Activated T-cell treated with anti-CD3 and anti-CD28 coated beads, Interleukin-2, amount 50 U/mL, for 72 hours (primary cell): ENCODE results near the gene CD300LB. TPM values are rescaled to one million over a fixed set of nuclear protein-coding genes. Genes with fewer than 3 reads are reported as not detected.
"Not testable (repeated sequence)": the region's sequence is repeated elsewhere in the genome, so short reads cannot be mapped to it uniquely, and the experiment has no call there.

Experiments used
- ATAC-seq, 2 donors: fragments of 150-1000 bp; cut with Tn5 transposase; replicated peaks in 1 of 2; 2 replicates each; pipeline ENCODE4 v1.10.0; 2021; ENCODE audit warnings: moderate library complexity in 2 of 2, mild to moderate bottlenecking in 1 of 2
- DNase-seq, 2 donors: peaks; one replicate each; pipeline ENCODE4 v3.0.0; 2021 to 2022; ENCODE audit warnings: mixed read lengths in 1 of 2
- H3K27ac Mint-ChIP-seq: one replicate; pipeline ENCODE4 v1.8.0; 2022; ENCODE audit warnings: mild to moderate bottlenecking, moderate library complexity, mixed read lengths
- H3K27me3 Mint-ChIP-seq: one replicate; pipeline ENCODE4 v1.8.0; 2022; ENCODE audit warnings: low read depth, mixed read lengths
- H3K36me3 Mint-ChIP-seq, 2 donors: one replicate each; pipeline ENCODE4 v1.8.0; 2022; ENCODE audit warnings: mixed read lengths in 2 of 2, mild to moderate bottlenecking in 1 of 2; ENCODE audit not compliant: insufficient read depth in 2 of 2
- H3K4me1 Mint-ChIP-seq: one replicate; pipeline ENCODE4 v1.8.0; 2022; ENCODE audit warnings: low read depth, mixed read lengths
- H3K4me3 Mint-ChIP-seq, 2 donors: one replicate each; pipeline ENCODE4 v1.8.0; 2022; ENCODE audit warnings: mild to moderate bottlenecking in 2 of 2, mixed read lengths in 2 of 2, moderate library complexity in 2 of 2
- H3K9me3 Mint-ChIP-seq, 2 donors: one replicate each; pipeline ENCODE4 v1.8.0; 2022; ENCODE audit warnings: mixed read lengths in 2 of 2
- total RNA-seq, 2 donors: library from RNA; stranded (reverse); gene quantifications; one replicate each; pipeline ENCODE4 v1.2.3, GENCODE V29; 2022

Gene CD300LB
- total RNA-seq, 2 donors from 2014 or later, result not detected

DNA sequence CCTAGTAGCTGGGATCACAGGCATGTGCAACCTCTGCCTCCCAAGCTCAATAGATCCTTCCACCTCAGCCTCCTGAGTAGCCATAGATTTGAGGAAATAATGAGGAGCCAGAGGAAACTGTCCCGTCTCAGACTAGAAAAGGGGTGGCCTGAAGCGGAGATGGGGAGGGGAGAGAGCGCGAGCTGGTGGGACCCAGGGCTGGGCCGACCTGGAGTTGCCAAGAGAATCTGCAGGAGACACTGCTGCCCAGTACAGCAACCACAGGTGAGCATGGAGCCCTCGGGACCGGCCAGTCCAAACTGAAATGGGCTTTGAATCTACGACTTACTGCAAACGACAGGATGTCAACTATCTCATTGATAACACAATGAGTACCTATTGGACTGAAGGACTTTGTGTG lies 40.6 kb downstream of the CD300LB start:
- Mint-ChIP-seq H3K36me3 (peaks cover 0 to 3% of the 10 kb centered on the region in 2 donors), H3K4me1 (no peaks in the 10 kb centered on the region), H3K27ac (no peak overlapping the region), H3K4me3 (no peak overlapping the region), H3K9me3 (peaks cover 0 to 4% of the 10 kb centered on the region in 2 donors), H3K27me3 (no peaks in the 10 kb centered on the region)
- DNase-seq, result no peak
- no peak for ATAC-seq

- H3K27ac Mint-ChIP-seq, H3K9me3 Mint-ChIP-seq, H3K36me3 Mint-ChIP-seq, DNase-seq, H3K4me3 Mint-ChIP-seq, H3K27me3 Mint-ChIP-seq, H3K4me1 Mint-ChIP-seq, ATAC-seq: not testable (repeated sequence)
Measured at GRCh38 chr17:74488276-74488675, 43.0 kb downstream of the CD300LB start.

- H3K4me3 Mint-ChIP-seq, result no peak overlapping the region
- H3K9me3 Mint-ChIP-seq, result peaks cover 0 to 4% of the 10 kb centered on the region in 2 donors
- H3K4me1 Mint-ChIP-seq, result peaks cover 6% of the 10 kb centered on the region
- H3K27me3 Mint-ChIP-seq, result no peaks in the 10 kb centered on the region
- DNase-seq (no peak), ATAC-seq (no peak)
- peaks cover 0 to 3% of the 10 kb centered on the region in 2 donors for H3K36me3 Mint-ChIP-seq
- no peak overlapping the region for H3K27ac Mint-ChIP-seq
Measured at GRCh38 chr17:74485841-74486240, 45.4 kb downstream of the CD300LB start.

DNA sequence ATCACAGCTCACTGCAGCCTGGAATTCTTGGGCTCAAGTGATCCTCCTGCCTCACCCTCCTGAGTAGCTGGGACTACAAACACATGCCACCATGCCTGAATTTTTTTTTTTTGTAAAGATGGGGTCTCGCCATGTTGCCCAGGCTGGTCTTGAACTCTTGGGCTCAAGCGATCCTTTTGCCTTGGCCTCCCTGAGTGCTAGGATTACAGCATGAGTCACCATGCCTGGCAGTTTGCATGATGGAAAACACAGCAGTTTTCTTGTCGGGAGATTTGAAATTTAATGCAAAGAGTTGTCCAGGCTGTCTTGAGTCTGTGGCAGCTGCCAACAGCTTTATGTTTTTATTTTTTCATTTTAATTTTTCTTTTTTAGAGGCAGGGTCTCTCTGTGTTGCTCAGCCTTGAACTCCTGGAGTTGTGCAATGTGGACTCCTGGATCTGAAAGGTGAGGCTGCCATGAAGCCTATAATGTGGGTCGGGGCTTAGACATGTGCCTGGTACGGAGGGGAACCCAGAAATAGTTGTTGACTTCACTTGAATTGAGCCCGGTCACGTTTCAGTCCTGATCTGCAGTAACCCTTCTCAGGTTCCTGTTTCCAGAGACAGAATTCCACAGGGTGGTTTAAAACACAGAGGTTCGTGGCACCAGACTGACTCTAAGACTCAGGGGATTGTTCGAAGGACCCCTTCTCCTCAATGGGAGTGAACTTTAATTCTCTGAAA lies 46.1 kb downstream of the CD300LB start:
- peaks cover 0 to 4% of the 10 kb centered on the region in 2 donors for H3K9me3 Mint-ChIP-seq
- H3K4me1 Mint-ChIP-seq, result peaks cover 9% of the 10 kb centered on the region
- H3K27ac Mint-ChIP-seq, result no peak overlapping the region
- ATAC-seq (no peak), DNase-seq (no peak)
- H3K27me3 Mint-ChIP-seq, result no peaks in the 10 kb centered on the region
- no peak overlapping the region for H3K4me3 Mint-ChIP-seq
- H3K36me3 Mint-ChIP-seq, result peaks cover 0 to 3% of the 10 kb centered on the region in 2 donors

- no peak overlapping the region for H3K27ac Mint-ChIP-seq
- peaks cover 0 to 1% of the 10 kb centered on the region in 2 donors for H3K36me3 Mint-ChIP-seq
- H3K4me1 Mint-ChIP-seq, result peaks cover 20% of the 10 kb centered on the region
- no peak for DNase-seq
- H3K27me3 Mint-ChIP-seq, result no peaks in the 10 kb centered on the region
- H3K4me3 Mint-ChIP-seq, result no peak overlapping the region
- no peak for ATAC-seq
- peaks cover 0 to 1% of the 10 kb centered on the region in 2 donors for H3K9me3 Mint-ChIP-seq
Measured at GRCh38 chr17:74484066-74484465, 47.2 kb downstream of the CD300LB start.

- Mint-ChIP-seq H3K36me3 (peaks cover 0 to 4% of the 10 kb centered on the region in 2 donors), H3K27ac (no peak overlapping the region)
Measured at GRCh38 chr17:74481621-74482020, 49.7 kb downstream of the CD300LB start.

DNA sequence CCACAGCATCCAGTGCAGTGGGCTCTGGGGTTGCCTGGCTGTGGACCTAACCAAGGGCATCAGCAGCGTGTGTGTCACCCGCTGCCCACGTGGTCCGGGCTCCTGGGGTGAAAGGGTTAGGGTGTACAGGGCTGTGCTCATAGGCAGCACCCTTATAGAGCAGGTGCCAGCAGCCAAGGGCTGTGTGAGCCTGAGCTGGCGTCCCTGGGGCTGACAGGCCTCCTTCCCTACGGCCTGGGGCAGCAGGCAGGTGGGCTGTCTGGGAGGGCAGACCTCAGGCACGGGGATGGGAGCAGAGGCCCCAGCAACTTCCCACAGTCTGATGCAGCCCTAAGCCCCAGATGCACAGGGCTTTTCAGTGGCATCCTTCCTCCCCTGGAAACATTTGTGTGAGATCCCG lies 51.0 kb downstream of the CD300LB start:
- Mint-ChIP-seq H3K27me3 (no peaks in the 10 kb centered on the region), H3K9me3 (peaks cover 7 to 11% of the 10 kb centered on the region in 2 donors), H3K36me3 (peaks cover 5 to 10% of the 10 kb centered on the region in 2 donors), H3K4me1 (peaks cover 35% of the 10 kb centered on the region), H3K4me3 (peak overlapping the region in 1 of 2 donors; percentile 52), H3K27ac (no peak overlapping the region)
- DNase-seq (no peak), ATAC-seq (no peak)

More at GRCh38 chr17:74481621-74482020, 49.7 kb downstream of the CD300LB start:
- no peaks in the 10 kb centered on the region for H3K27me3 Mint-ChIP-seq
- peaks cover 35% of the 10 kb centered on the region for H3K4me1 Mint-ChIP-seq
- ATAC-seq (no peak), DNase-seq (no peak)
- H3K4me3 Mint-ChIP-seq, result no peak overlapping the region
- peaks cover 2 to 4% of the 10 kb centered on the region in 2 donors for H3K9me3 Mint-ChIP-seq

- Mint-ChIP-seq H3K4me3 (peak overlapping the region; percentile 45 to 74), H3K4me1 (peaks cover 50% of the 10 kb centered on the region), H3K36me3 (peaks cover 11 to 19% of the 10 kb centered on the region in 2 donors), H3K27ac (peak overlapping the region; percentile 80), H3K27me3 (no peaks in the 10 kb centered on the region), H3K9me3 (peaks cover 9 to 14% of the 10 kb centered on the region in 2 donors)
- ATAC-seq (peak; percentile 83 to 84), DNase-seq (peak; percentile 36 to 43)
Measured at GRCh38 chr17:74478420-74479100, 52.7 kb downstream of the CD300LB start.

GRCh38 chr17:74477411-74477810 lies 53.9 kb downstream of the CD300LB start:
- Mint-ChIP-seq H3K4me1 (peaks cover 53% of the 10 kb centered on the region), H3K27ac (no peak overlapping the region), H3K9me3 (peaks cover 9 to 14% of the 10 kb centered on the region in 2 donors), H3K4me3 (no peak overlapping the region), H3K27me3 (no peaks in the 10 kb centered on the region), H3K36me3 (peaks cover 11 to 20% of the 10 kb centered on the region in 2 donors)
- ATAC-seq (no peak), DNase-seq (no peak)

DNA sequence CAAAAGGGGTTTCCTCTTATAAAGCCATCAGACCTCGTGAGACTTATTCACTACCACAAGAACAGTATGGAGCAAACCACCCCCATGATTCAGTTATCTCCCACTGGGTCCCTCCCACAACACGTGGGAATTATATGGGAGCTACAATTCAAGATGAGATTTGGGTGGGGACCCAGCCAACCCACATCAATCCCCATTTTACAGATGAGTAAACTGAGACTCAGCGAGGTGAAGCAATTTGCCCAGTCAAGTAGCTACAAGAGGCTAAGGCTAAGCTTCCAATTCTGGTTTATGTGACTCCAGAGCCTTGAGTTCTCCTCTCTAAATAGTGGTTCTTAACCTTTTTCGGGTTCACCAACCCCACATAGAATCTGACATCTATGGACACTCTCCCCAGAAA lies 56.1 kb downstream of the CD300LB start:
- no peak overlapping the region for H3K4me3 Mint-ChIP-seq
- H3K4me1 Mint-ChIP-seq, result peaks cover 55% of the 10 kb centered on the region
- peaks cover 9 to 14% of the 10 kb centered on the region in 2 donors for H3K9me3 Mint-ChIP-seq
- peaks cover 11 to 20% of the 10 kb centered on the region in 2 donors for H3K36me3 Mint-ChIP-seq
- H3K27ac Mint-ChIP-seq, result no peak overlapping the region
- DNase-seq (no peak), ATAC-seq (no peak)
- no peaks in the 10 kb centered on the region for H3K27me3 Mint-ChIP-seq

DNA sequence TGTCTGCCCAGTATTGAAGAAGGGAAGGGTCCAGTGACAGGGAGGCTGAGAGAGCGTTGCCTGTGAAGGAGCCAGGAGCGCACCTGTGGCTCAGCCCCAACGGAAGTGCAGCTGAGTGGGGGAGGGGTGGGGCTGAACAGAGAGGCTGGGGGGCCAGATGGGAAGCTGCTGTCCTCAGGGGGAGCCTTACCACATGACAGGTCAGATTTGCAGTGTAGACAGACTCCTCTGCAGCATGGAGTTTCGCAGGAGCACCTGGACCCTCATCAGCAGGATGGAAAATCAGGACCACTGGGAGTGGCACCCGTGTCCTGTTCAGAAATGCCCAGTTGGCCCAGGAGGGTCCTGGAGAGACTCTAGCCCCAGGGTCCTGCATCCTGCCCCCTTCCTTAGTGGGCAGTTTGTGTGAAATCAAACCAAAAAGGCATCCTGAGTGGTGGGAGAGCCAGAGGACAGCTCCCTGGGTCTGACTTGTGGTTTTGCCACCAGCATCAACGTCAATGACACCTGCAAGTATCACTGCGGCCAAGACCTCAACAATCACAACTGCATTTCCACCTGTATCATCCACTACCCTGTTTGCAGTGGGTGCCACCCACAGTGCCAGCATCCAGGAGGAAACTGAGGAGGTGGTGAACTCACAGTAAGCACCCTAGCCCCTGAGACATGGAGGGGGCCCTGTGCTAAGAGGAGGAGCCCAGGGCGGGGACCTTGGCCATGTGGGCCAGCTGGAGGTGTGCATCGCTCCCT lies 57.1 kb downstream of the CD300LB start:
- no peak for DNase-seq
- H3K4me1 Mint-ChIP-seq, result peaks cover 45% of the 10 kb centered on the region

DNA sequence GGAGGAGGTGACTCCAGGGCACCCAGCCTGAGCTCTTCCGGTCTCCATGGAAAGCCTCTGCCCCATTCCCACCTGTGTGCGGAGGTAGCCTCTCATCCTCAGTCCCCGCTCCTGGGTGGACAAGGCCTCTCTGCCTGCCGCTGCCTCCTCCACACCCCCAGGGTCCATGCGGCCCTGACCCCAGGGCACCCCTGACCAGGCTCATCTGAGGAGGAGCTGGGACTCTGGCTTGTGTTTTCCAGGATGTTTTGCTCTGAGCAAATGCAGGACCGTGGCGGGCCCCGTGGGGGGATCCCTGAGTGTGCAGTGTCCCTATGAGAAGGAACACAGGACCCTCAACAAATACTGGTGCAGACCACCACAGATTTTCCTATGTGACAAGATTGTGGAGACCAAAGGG lies 58.0 kb downstream of the CD300LB start:
- H3K9me3 Mint-ChIP-seq, result peaks cover 9 to 14% of the 10 kb centered on the region in 2 donors
- peak overlapping the region; percentile 77 for H3K27ac Mint-ChIP-seq
- H3K27me3 Mint-ChIP-seq, result no peaks in the 10 kb centered on the region
- H3K36me3 Mint-ChIP-seq, result peaks cover 11 to 20% of the 10 kb centered on the region in 2 donors
- DNase-seq (no peak), ATAC-seq (no peak)
- H3K4me3 Mint-ChIP-seq, result no peak overlapping the region
- peaks cover 36% of the 10 kb centered on the region for H3K4me1 Mint-ChIP-seq

More for the DNA sequence above, 57.1 kb downstream of the CD300LB start:
- Mint-ChIP-seq H3K27me3 (no peaks in the 10 kb centered on the region), H3K36me3 (peaks cover 11 to 20% of the 10 kb centered on the region in 2 donors), H3K27ac (peak overlapping the region; percentile 77), H3K4me3 (peak overlapping the region in 1 of 2 donors; percentile 68), H3K9me3 (peaks cover 9 to 14% of the 10 kb centered on the region in 2 donors)
- ATAC-seq, result peak in 1 of 2 donors; percentile 21

- H3K4me1 Mint-ChIP-seq, result peaks cover 32% of the 10 kb centered on the region
Measured at GRCh38 chr17:74472890-74473289, 58.4 kb downstream of the CD300LB start.

More at GRCh38 chr17:74472890-74473289, 58.4 kb downstream of the CD300LB start:
- Mint-ChIP-seq H3K9me3 (peaks cover 9 to 14% of the 10 kb centered on the region in 2 donors), H3K27ac (no peak overlapping the region), H3K27me3 (no peaks in the 10 kb centered on the region), H3K4me3 (no peak overlapping the region), H3K36me3 (peaks cover 11 to 20% of the 10 kb centered on the region in 2 donors)
- ATAC-seq, result no peak
- DNase-seq, result no peak
